ENCODE data around the gene VWA3B.
"Not testable (repeated sequence)": the region's sequence is repeated elsewhere in the genome, so short reads cannot be mapped to it uniquely, and the experiment has no call there.

VWA3B gene

GRCh38 chr2:98127229-98127989 is 40.4 kb downstream of the VWA3B start:
- no peak overlapping the region for H3K4me3 ChIP-seq (ENCODE audit: low read depth, low read length)

GRCh38 chr2:98128556-98129109 is 41.7 kb downstream of the VWA3B start:
- H3K4me3 ChIP-seq (ENCODE audit: low read depth, low read length): no peak overlapping the region

GRCh38 chr2:98130073-98130472 is 43.1 kb downstream of the VWA3B start:
- not testable (repeated sequence) for H3K4me3 ChIP-seq (ENCODE audit: low read depth, low read length)

GRCh38 chr2:98134172-98135005 is 47.4 kb downstream of the VWA3B start:
- no peak overlapping the region for H3K4me3 ChIP-seq (ENCODE audit: low read depth, low read length)

GRCh38 chr2:98137196-98137595 is 50.2 kb downstream of the VWA3B start:
- no peak overlapping the region for H3K4me3 ChIP-seq (ENCODE audit: low read depth, low read length)

GRCh38 chr2:98138978-98139377 is 52.0 kb downstream of the VWA3B start:
- not testable (repeated sequence) for H3K4me3 ChIP-seq (ENCODE audit: low read depth, low read length)

- no peak overlapping the region for H3K4me3 ChIP-seq (ENCODE audit: low read depth, low read length)
These were observed 53.2 kb downstream of the VWA3B start for GRCh38 chr2:98140210-98140609.

- no peak overlapping the region for H3K4me3 ChIP-seq (ENCODE audit: low read depth, low read length)
These were observed 55.3 kb downstream of the VWA3B start for GRCh38 chr2:98142106-98142791.

GRCh38 chr2:98145070-98145469 is 58.1 kb downstream of the VWA3B start:
- no peak overlapping the region for H3K4me3 ChIP-seq (ENCODE audit: low read depth, low read length)

- not testable (repeated sequence) for H3K4me3 ChIP-seq (ENCODE audit: low read depth, low read length)
These were observed 60.9 kb downstream of the VWA3B start for GRCh38 chr2:98147900-98148299.

GRCh38 chr2:98148595-98149332 is 61.8 kb downstream of the VWA3B start:
- H3K4me3 ChIP-seq (ENCODE audit: low read depth, low read length): no peak overlapping the region

- no peak overlapping the region for H3K4me3 ChIP-seq (ENCODE audit: low read depth, low read length)
These were observed 62.3 kb downstream of the VWA3B start for GRCh38 chr2:98149333-98149697.

- H3K4me3 ChIP-seq (ENCODE audit: low read depth, low read length): no peak overlapping the region
These were observed 66.5 kb downstream of the VWA3B start for GRCh38 chr2:98153481-98153880.

GRCh38 chr2:98155291-98155690 is 68.3 kb downstream of the VWA3B start:
- no peak overlapping the region for H3K4me3 ChIP-seq (ENCODE audit: low read depth, low read length)

GRCh38 chr2:98155716-98156115 is 68.7 kb downstream of the VWA3B start:
- no peak overlapping the region for H3K4me3 ChIP-seq (ENCODE audit: low read depth, low read length)

GRCh38 chr2:98156304-98156703 is 69.3 kb downstream of the VWA3B start:
- H3K4me3 ChIP-seq (ENCODE audit: low read depth, low read length): no peak overlapping the region

- no peak overlapping the region for H3K4me3 ChIP-seq (ENCODE audit: low read depth, low read length)
These were observed 70.6 kb downstream of the VWA3B start for GRCh38 chr2:98157557-98157956.

GRCh38 chr2:98158305-98158704 is 71.3 kb downstream of the VWA3B start:
- H3K4me3 ChIP-seq (ENCODE audit: low read depth, low read length): no peak overlapping the region

GRCh38 chr2:98160554-98160953 is 73.6 kb downstream of the VWA3B start:
- H3K4me3 ChIP-seq (ENCODE audit: low read depth, low read length): no peak overlapping the region

- H3K4me3 ChIP-seq (ENCODE audit: low read depth, low read length): no peak overlapping the region
These were observed 74.2 kb downstream of the VWA3B start for GRCh38 chr2:98161186-98161585.

- H3K4me3 ChIP-seq (ENCODE audit: low read depth, low read length): no peak overlapping the region
These were observed 77.3 kb downstream of the VWA3B start for GRCh38 chr2:98164256-98164655.

Data from iPS-11a (cell line).